GM18499 (cell line): Measurements from ENCODE around the gene SMYD3.
"Not testable (repeated sequence)": the region's sequence is repeated elsewhere in the genome, so short reads cannot be mapped to it uniquely, and the experiment has no call there.

Experiments
- ATAC-seq: cut with Tn5 transposase; IDR thresholded peaks from one replicate; pipeline ENCODE4 v1.9.1; 2021; ENCODE audit warnings: moderate number of reproducible peaks; ENCODE audit not compliant: insufficient read depth, unreplicated experiment

The SMYD3 gene

DNA sequence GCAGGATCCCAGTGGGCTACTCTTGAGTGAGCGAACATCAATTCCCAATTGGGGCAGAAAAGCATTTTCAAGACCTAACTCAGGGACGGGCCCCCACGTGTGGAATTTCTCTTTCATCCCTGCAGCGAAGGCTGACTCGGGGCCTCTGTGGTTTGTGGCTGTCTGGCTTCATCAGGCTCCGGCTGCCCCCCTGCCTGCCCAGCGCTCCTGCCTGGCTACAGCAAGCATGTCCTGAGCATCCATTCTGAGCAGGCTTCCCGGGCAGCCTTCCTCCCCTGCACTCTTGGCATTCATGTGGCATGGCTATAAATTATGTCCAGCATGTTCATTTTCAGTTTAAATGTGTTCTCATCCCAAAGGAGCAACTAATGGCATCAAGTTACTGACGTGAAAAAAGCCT lies 764.2 kb downstream of the SMYD3 start:
- ATAC-seq, result no peak

DNA sequence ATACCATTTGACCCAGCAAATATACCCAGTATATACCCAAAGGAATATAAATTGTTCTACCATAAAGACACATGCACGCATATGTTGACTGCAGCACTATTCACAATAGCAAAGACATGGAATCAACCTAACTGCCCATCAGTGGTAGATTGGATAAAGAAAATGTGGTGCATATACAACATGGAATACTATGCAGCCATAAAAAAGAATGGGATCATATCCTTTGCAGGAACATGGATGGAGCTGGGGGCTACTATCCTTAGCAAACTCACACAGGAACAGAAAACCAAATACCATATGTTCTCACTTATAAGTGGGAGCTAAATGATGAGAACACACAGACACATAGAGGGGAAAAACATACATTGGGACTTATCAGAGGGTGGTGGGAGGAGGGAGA lies 766.7 kb downstream of the SMYD3 start:
- ATAC-seq, result not testable (repeated sequence)

DNA sequence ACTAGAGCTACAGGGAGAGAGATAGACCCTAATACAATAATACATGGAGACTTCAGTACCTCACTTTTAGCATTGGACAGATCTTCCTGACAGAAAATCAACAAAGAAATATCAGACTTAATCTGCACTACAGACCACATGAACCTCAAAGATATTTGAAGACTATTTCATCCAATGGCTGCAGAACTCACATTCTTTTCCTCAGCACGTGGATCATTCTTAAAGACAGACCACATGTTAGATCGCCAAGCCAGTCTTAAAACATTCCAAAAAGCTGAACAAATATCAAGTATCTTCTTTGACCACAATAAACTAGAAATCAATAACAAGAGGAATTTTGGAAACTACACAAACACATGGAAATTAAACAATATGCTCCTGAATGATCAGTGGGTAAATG lies 776.3 kb downstream of the SMYD3 start:
- ATAC-seq, result no peak

DNA sequence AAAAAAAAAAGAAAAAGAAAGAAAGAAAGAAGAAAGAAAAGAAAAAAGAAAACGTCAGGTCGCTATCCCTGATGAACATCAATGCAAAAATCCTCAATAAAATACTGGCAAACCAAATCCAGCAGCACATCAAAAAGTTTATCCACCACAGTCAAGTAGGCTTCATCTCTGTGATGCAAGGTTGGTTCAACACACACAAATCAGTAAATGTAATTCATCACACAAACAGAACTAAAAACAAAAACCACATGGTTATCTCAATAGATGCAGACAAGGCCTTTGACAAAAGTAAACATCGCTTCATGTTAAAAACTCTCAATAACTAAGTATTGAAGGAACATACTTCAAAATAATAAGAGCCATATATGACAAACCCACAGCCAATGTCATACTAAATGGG lies 779.0 kb downstream of the SMYD3 start:
- not testable (repeated sequence) for ATAC-seq

DNA sequence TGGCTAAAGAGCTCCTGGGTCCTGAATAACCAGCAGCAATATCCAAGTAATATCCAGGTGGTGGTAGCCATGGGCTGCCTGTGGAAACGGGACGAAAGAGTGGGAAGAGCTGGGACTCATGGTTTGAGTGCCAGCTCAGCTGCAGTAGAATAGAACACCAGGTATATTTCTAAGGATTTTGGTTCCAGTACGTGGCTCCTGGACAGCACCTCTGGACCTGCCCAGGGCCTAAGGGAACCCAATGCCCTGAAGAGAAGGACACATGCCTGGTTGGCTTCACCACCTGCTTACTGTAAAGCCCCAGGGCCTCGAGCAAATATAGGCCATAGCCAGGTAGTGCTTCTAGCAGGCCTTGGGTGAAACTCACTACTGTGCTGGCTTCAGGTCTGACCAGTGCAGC lies 785.6 kb downstream of the SMYD3 start:
- no peak for ATAC-seq

GRCh38 chr1:245718951-245719350 lies 788.1 kb downstream of the SMYD3 start:
- ATAC-seq, result no peak

DNA sequence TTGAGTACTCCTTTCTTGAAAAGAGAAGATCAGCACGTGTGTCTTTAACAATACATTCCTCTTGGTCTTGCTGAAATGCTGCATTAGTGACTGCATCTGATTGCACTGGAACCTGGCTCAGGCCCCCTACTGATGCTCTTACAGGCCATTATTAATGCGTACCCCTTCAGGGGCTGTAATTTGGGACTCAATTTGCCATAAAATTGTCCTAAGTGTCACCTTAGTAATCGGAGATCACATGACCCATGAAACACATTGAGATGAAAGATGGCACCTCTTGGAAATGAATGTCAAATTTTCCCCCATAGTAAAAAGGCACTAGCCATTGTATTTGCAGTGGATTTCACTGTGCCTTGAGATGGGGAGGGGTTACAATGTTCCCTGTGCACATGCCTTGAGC lies 789.0 kb downstream of the SMYD3 start:
- no peak for ATAC-seq

DNA sequence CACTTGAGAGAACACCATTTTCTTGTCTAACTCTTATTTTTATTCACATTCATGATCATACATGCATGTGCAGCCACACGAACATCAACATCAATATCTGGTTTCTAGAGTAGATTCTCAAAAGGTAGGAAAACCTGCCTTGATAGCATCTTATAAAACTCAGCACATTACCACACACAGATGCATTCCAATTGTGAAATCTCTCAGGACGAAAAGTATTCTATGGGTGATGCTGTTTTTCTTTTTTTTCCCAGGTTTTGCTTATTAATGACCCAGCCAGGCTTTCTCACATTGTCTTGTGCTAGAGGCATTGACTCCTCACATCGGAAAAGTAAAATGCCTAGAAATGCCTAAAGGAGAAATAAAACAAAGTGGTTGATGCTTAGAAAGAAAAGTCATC lies 789.5 kb downstream of the SMYD3 start:
- no peak for ATAC-seq

GRCh38 chr1:245716561-245716960 lies 790.5 kb downstream of the SMYD3 start:
- ATAC-seq, result no peak

- ATAC-seq, result no peak
These were observed 791.1 kb downstream of the SMYD3 start for GRCh38 chr1:245715970-245716369.

GRCh38 chr1:245715291-245715701 lies 791.8 kb downstream of the SMYD3 start:
- no peak for ATAC-seq

GRCh38 chr1:245714027-245714426 lies 793.1 kb downstream of the SMYD3 start:
- ATAC-seq, result not testable (repeated sequence)

- ATAC-seq, result no peak
These were observed 795.8 kb downstream of the SMYD3 start for GRCh38 chr1:245710961-245711903.

DNA sequence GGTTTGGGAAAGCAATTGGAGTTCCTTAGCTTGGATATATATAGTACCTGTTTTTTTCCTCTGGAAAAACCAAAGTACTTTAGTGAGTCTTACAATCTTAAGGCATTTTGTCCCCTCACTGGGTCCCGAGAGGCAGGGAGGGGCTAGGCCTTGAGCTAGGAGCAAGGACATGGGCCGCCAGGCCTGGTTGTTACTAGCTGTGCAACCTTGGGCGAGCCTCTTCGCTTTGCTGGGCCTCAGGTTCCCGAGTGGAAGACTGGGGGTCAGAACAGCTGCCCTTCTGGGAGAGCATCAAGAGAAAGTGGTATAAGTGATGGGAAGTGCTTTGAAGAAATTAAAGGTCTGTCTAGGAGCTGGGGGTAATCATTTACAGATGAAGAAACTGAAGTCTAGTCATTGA lies 799.1 kb downstream of the SMYD3 start:
- no peak for ATAC-seq

- ATAC-seq, result no peak
These were observed 802.3 kb downstream of the SMYD3 start for GRCh38 chr1:245704765-245705164.

- ATAC-seq, result no peak
These were observed 802.7 kb downstream of the SMYD3 start for GRCh38 chr1:245704341-245704740.

- no peak for ATAC-seq
These were observed 804.7 kb downstream of the SMYD3 start for GRCh38 chr1:245702346-245702745.

- no peak for ATAC-seq
These were observed 805.4 kb downstream of the SMYD3 start for GRCh38 chr1:245701631-245702030.

DNA sequence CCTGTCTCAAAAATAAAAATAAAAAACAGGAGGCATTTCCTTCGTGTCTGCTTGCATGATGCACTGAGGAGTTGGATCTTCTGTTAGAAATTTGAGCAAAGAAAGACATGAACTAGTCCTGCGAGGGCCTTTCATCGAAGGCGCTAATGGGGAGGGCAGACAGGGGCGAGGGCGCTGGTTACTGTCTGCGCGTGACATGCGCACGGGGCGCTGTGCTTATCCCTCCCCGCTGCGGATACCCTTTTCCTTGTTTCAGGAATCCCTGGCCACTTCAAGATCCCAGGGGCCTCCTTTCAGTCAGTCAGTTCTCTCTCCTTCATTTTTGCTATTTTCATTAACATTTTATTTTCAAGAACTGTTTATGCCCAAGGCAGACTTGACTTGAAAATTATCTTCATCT lies 806.4 kb downstream of the SMYD3 start:
- ATAC-seq, result no peak
